ENCODE measurements around the gene CCDC97. TPM values are rescaled to one million over a fixed set of nuclear protein-coding genes. Genes with fewer than 3 reads are reported as not detected.
"Not testable (repeated sequence)": the region's sequence is repeated elsewhere in the genome, so short reads cannot be mapped to it uniquely, and the experiment has no call there.

The CCDC97 gene
- polyA plus RNA-seq, 3 donors: 30.9 to 37.8 (median 32.5) TPM

DNA sequence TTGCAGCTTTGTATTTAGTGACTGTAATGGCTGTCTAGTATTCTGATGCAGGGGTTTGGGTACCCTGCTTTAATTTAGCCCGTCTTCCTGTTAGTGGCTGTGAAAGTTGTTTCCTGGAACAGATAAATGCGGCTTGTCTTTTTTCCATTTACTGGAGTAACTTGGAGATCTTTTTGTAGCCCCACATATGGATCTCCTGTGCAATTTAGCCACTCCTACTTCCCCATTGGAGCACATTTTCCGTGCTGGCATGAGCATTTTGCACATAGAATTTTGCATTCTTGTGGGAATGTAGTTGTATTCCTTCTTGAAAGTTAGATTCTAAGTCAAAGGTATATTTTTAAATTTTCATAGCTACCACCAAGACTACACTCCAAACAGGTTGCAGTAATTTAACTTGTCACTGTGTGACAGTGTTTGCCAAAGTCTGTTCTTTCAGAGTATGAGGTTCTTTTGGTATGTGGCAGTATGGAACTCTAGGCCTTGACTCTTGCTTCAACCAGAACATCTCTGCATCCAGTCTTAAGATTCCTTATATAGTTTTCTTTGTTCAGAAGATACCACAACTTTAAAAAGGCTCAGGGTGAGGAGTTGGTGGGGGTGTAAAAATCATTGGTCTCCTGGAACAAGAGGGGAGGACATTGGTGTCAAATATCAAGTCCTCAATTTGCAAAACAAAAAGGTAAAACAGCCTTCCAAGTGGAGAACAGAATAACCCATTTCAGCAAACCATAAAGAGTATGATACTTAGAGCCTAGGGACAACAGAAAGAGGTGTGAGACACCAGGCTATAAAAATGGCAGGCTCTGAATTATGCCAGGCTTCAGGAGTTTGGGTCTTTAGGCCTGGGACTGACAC is 21.1 kb upstream of the CCDC97 start:
- DNase-seq (ENCODE audit: extremely low read depth in 1 of 11, low read depth in 9 of 11, low spot score in 4 of 11): no peak

DNA sequence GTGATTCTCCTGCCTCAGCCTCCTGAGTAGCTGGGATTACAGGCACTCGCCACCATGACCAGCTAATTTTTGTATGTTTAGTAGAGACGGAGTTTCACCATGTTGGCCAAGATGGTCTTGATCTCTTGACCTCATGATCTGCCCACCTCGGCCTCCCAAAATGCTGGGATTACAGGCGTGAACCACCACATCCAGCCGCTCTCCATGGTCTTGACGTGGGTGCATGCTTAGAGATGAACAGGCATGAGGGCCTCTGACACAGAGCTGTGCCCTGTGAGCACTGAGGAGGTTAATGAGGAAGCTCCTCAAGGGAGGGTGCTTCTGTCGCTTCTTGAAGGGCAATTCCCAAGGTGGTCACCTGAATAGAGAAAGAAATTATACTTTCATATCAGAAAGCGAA is 20.2 kb upstream of the CCDC97 start:
- not testable (repeated sequence) for DNase-seq (ENCODE audit: extremely low read depth in 1 of 11, low read depth in 9 of 11, low spot score in 4 of 11)

GRCh38 chr19:41294393-41294792 is 15.6 kb upstream of the CCDC97 start:
- no peak for DNase-seq (ENCODE audit: extremely low read depth in 1 of 11, low read depth in 9 of 11, low spot score in 4 of 11)

- no peak for DNase-seq (ENCODE audit: extremely low read depth in 1 of 11, low read depth in 9 of 11, low spot score in 4 of 11)
Observed at GRCh38 chr19:41295499-41295898, 14.5 kb upstream of the CCDC97 start.

DNA sequence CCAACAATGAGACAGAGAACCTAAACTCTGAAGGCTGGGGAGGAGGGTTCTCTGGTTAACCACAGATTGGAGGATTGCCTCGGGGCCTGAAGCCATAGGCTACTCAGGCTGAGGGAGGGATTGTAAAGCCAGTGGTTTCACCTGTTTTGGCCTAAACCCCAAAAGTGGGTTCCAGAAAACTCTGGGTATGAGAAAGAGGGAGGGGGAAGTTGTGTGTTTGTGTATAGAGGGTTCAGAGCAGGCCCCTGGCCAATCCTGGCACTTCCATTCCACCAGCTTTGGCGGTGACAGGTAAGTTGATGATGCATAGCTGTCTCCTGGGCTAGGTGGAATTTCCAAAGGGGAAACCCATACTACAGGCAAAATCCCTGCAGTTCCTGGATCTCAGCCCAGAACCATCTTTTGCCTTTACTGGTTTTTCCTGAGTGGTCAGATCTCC is 13.5 kb upstream of the CCDC97 start:
- no peak for DNase-seq (ENCODE audit: extremely low read depth in 1 of 11, low read depth in 9 of 11, low spot score in 4 of 11)

DNA sequence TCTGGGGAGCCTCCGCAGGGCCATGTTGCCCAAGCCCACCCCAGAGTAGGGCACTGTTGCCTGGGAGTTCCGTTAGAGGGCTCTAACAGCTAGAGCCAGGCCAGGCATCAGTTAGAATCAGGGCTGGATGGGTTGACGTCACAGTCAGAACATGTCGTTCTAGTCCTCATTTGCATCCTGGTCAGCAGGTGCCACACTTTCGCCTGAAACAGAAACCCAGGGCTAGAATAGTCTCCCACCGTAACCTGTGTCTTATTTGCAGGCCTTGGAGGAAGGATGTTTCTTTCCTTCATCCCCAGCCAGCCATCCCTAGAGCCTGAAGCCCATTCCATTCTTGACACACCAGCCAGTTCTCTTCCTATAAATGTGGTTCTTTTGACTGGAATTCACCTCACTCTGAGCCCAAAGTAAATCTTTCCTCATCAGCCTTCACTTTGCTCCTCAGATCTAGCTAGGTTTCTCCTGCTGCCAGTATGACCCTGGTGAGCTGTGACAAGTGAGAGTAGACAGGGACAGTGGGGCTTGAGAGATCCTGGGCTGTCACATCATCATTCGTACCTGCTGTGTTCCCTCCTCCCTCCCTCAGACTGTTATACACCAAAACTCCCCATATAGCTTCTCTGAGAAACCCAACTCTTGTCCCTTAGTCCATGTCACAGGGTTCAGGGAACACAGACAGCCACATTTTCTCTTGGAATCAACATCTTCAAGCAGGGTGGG is 12.2 kb upstream of the CCDC97 start:
- DNase-seq (ENCODE audit: extremely low read depth in 1 of 11, low read depth in 9 of 11, low spot score in 4 of 11): no peak

DNA sequence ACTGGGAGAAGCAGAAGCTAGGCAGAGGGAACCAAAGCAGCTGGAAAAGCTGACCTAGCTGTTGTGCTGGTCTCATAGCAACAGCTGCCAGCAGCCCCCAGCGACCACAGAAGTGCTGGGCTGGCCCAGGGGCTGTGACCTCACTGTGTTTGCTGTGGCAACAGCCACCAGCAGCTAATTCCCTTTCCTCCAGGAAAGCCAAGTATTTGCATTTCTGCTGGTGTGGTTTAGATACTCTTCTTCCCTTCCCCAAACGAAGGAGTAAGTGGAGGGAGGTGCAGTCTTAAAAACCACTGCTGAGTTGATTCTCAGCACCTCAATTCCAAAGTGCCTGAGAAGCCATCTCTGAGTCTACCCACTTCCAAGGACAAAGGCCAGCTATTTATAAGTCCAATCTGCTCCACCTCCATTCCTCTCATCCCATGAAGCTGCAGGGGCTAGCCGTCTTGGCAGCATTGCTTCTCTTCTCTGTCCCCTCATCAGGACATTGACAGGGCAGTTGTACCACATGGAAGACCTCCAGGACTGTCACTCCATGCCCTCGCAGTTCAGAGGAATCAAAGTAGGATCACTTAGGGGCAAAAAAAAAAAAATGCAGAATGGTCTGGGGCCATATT is 11.5 kb upstream of the CCDC97 start:
- DNase-seq (ENCODE audit: extremely low read depth in 1 of 11, low read depth in 9 of 11, low spot score in 4 of 11): peak in 1 of 11 donors; percentile 18

- DNase-seq (ENCODE audit: extremely low read depth in 1 of 11, low read depth in 9 of 11, low spot score in 4 of 11): no peak
Observed at GRCh38 chr19:41299046-41299754, 10.8 kb upstream of the CCDC97 start.

DNA sequence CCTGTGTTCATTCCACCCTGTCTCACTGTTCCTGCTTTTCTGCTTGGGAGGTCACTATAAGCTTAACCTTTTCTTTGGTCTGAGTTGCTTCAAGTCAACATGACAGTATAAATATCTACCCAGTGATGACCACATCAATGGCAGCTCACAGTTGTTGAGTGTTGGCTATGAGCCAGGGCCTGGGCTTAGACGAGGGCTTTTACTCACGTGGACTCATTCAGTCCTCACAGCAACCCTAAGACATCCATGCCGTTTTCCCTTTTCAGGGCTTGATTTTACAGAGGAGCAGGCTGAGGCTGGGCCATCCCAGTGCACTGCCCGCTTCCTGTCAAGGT is 10.2 kb upstream of the CCDC97 start:
- DNase-seq (ENCODE audit: extremely low read depth in 1 of 11, low read depth in 9 of 11, low spot score in 4 of 11): no peak

DNA sequence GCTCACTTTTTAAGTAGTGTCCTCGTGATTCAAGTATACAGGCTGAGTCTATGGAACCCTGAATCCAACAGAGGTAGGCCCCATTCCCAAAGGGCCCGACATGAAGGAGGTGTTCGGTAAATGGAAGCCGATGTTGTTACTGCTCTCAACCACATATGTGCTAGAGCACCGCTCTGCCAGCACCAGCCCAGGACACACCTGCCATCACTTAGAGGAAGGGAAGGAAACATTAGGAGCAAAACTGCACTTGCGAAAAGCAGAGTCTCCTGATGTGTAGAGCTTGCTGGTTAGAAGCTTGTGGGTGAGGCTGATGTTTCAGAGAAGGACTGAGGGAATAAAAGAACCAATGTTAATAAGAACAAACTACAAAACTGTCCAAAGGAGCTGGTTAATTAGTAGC is 9.4 kb upstream of the CCDC97 start:
- no peak for DNase-seq (ENCODE audit: extremely low read depth in 1 of 11, low read depth in 9 of 11, low spot score in 4 of 11)

- DNase-seq (ENCODE audit: extremely low read depth in 1 of 11, low read depth in 9 of 11, low spot score in 4 of 11): no peak
Observed at GRCh38 chr19:41302624-41303351, 7.2 kb upstream of the CCDC97 start.

GRCh38 chr19:41303954-41304353 is 6.0 kb upstream of the CCDC97 start:
- DNase-seq (ENCODE audit: extremely low read depth in 1 of 11, low read depth in 9 of 11, low spot score in 4 of 11): no peak

DNA sequence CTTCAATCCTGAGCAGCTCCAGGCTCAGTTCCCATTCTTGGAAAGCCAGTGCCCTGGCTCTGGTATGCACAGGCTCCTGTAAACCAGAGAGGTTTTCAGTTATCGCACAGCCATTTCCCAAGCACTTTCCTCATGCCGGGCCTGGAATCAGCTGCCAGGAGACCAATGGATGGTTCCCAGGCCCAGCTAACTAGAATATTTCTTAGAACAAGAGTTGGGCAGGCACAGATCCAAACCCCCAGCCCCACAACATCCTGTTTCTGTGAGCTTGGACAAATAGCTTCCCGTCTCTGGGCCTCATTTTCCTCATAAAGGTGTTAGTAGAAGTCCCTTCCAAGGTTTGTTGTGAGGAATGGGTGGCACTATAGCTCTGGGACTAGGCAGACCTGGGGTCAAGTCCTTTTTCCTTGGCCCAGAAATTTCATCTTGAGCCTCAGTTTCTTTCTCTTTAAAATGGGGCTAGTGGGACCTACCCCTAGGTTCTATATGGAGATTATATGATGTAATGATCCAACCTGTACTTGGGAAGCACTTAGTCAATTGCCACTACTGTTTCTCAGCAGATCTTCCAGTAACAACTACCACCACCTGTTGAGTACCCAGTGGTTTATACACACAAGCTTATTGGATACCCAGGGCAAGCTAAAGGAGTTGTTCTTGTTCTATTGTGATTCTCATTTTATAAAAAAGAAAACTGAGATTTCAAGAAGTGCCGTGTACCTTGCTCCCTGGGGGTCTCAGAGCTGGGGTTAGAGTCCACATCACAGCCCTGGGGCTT is 5.1 kb upstream of the CCDC97 start:
- DNase-seq (ENCODE audit: extremely low read depth in 1 of 11, low read depth in 9 of 11, low spot score in 4 of 11): no peak

GRCh38 chr19:41305927-41306793 is 3.8 kb upstream of the CCDC97 start:
- DNase-seq (ENCODE audit: extremely low read depth in 1 of 11, low read depth in 9 of 11, low spot score in 4 of 11): no peak

- no peak for DNase-seq (ENCODE audit: extremely low read depth in 1 of 11, low read depth in 9 of 11, low spot score in 4 of 11)
Observed at GRCh38 chr19:41307090-41307875, 2.7 kb upstream of the CCDC97 start.

GRCh38 chr19:41307954-41308449 is 2.0 kb upstream of the CCDC97 start:
- DNase-seq (ENCODE audit: extremely low read depth in 1 of 11, low read depth in 9 of 11, low spot score in 4 of 11): no peak
